Neuronal stem cell (in vitro differentiated cells): Measurements from ENCODE around the gene ARSJ.
A peak's percentile ranks its signal among the peaks of the same experiment; 100 is the strongest.

Source experiments
- DNase-seq: peaks from one replicate; pipeline ENCODE4 v3.0.0-alpha.2; 2013; ENCODE audit warnings: low spot score
- H2AFZ ChIP-seq: one replicate; pipeline ENCODE4 v1.6.1; 2013; ENCODE audit warnings: mild to moderate bottlenecking, low read length, inconsistent platforms
- H2AK5ac ChIP-seq: 2 replicates; pipeline ENCODE4 v1.6.1; 2013; ENCODE audit warnings: low read depth, mild to moderate bottlenecking, inconsistent platforms, low read length, moderate library complexity, mixed read lengths
- H2BK120ac ChIP-seq: 2 replicates; pipeline ENCODE4 v1.6.1; 2013; ENCODE audit warnings: low read depth, mild to moderate bottlenecking, inconsistent platforms, low read length, moderate library complexity, mixed read lengths
- H2BK12ac ChIP-seq: one replicate; pipeline ENCODE4 v1.6.1; 2013; ENCODE audit warnings: low read length, inconsistent platforms
- H2BK15ac ChIP-seq: 2 replicates; pipeline ENCODE4 v1.6.1; 2013; ENCODE audit warnings: mild to moderate bottlenecking, low read length, inconsistent platforms, mixed read lengths
- H2BK5ac ChIP-seq: one replicate; pipeline ENCODE4 v1.6.1; 2013; ENCODE audit warnings: inconsistent platforms, mild to moderate bottlenecking, low read length, moderate library complexity
- H3K14ac ChIP-seq: one replicate; pipeline ENCODE4 v1.6.1; 2013; ENCODE audit warnings: low read length, inconsistent platforms
- H3K18ac ChIP-seq: 2 replicates; pipeline ENCODE4 v1.6.1; 2013; ENCODE audit warnings: low read length, inconsistent platforms
- H3K23ac ChIP-seq: 2 replicates; pipeline ENCODE4 v1.6.1; 2013; ENCODE audit warnings: low read depth, mild to moderate bottlenecking, mixed read lengths, low read length, inconsistent platforms; ENCODE audit not compliant: poor library complexity
- H3K27ac ChIP-seq: replicated peaks from 3 replicates; pipeline ENCODE4 v1.5.1; 2013; ENCODE audit warnings: low read length, inconsistent platforms
- H3K27me3 ChIP-seq, 3 experiments: 2 replicates each; pipeline ENCODE4 v1.6.1; 2013; ENCODE audit warnings: low read length in 3 of 3, mild to moderate bottlenecking in 2 of 3, inconsistent platforms in 1 of 3, low read depth in 1 of 3, mixed read lengths in 1 of 3, moderate library complexity in 1 of 3; ENCODE audit not compliant: control insufficient read depth in 3 of 3, insufficient read depth in 3 of 3
- H3K36me3 ChIP-seq, 2 donors: replicated peaks in 1 of 2; 2 replicates each; pipeline ENCODE4 v1.6.1; 2013; ENCODE audit warnings: low read length in 2 of 2; ENCODE audit not compliant: control insufficient read depth in 2 of 2, insufficient read depth in 2 of 2
- H3K4ac ChIP-seq: 2 replicates; pipeline ENCODE4 v1.6.1; 2013; ENCODE audit warnings: inconsistent platforms, mild to moderate bottlenecking, low read length, moderate library complexity
- H3K4me1 ChIP-seq, 2 donors: 1 replicate in 1 of 2; 2 replicates in 1 of 2; pipeline ENCODE4 v1.6.1; 2013; ENCODE audit warnings: low read length in 2 of 2, low read depth in 1 of 2; ENCODE audit not compliant: control insufficient read depth in 2 of 2, insufficient read depth in 1 of 2
- H3K4me2 ChIP-seq: one replicate; pipeline ENCODE4 v1.6.1; 2013; ENCODE audit warnings: mild to moderate bottlenecking, low read length, inconsistent platforms; ENCODE audit not compliant: insufficient read depth, poor library complexity, severe bottlenecking
- H3K4me3 ChIP-seq, 2 donors: 2 replicates each; pipeline ENCODE4 v1.5.1; 2013; ENCODE audit warnings: low read length in 2 of 2, mild to moderate bottlenecking in 2 of 2, inconsistent platforms in 1 of 2, moderate library complexity in 1 of 2
- H3K79me1 ChIP-seq: one replicate; pipeline ENCODE4 v1.6.1; 2013; ENCODE audit warnings: low read depth, mild to moderate bottlenecking, inconsistent platforms, low read length, moderate library complexity
- H3K9ac ChIP-seq: one replicate; pipeline ENCODE4 v1.6.1; 2013; ENCODE audit warnings: mild to moderate bottlenecking, low read depth, low read length, inconsistent platforms; ENCODE audit not compliant: poor library complexity
- H3K9me3 ChIP-seq, 2 donors: replicated peaks in 1 of 2; 2 replicates each; pipeline versions ENCODE3 to v1.6.1; 2013; ENCODE audit warnings: low read length in 2 of 2, mild to moderate bottlenecking in 2 of 2, inconsistent platforms in 1 of 2, low read depth in 1 of 2, mixed read lengths in 1 of 2, moderate library complexity in 1 of 2; ENCODE audit not compliant: control insufficient read depth in 2 of 2, insufficient read depth in 1 of 2
- H4K8ac ChIP-seq: one replicate; pipeline ENCODE4 v1.6.1; 2013; ENCODE audit warnings: low read depth, mild to moderate bottlenecking, inconsistent platforms, low read length, moderate library complexity
- H4K91ac ChIP-seq: one replicate; pipeline ENCODE4 v1.6.1; 2013; ENCODE audit warnings: low read length, low read depth, mild to moderate bottlenecking, inconsistent platforms; ENCODE audit not compliant: poor library complexity
- WGBS, 2 donors: extraction: QIAGEN DNeasy Blood & Tissue Kit; methylation state at CpG; one replicate each; pipeline ENCODE4 v1.1.7; 2013; ENCODE audit warnings: missing lambda C conversion rate in 2 of 2, mixed read lengths in 1 of 2; ENCODE audit not compliant: insufficient read length in 2 of 2, insufficient replicate concordance in 1 of 2; ENCODE audit errors: extremely low coverage in 2 of 2; 5-methylcytosine and 5-hydroxymethylcytosine counted together

ARSJ gene

DNA sequence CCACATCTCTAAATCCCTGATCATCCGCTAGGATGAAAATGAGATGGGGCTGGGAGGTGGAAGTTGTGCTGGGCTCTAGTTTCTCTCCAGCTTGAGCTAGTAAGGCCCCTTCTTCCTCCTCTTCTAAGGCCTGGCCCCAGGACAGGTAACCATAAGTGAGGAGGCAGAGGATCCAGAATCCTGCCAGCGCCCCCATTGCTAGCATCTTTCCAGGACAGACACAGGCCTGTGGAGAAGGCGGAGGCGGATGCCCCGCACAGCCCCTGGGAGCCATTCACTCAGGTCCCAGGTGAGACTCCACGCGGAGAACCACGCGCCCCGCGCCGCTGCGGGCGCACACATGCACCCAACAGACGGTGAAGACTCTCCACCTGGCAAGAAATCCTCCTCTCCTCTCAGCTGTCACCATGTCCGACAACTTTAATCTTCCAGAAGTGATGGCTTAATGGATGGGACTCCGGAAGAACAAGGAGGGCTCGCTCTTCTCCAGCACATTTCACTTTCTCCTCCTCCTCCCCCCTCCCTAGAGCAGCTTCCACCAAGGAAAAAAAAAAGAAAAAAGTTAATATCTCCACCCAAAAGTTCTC lies 793 bp downstream of the ARSJ start:
- no peaks in the 10 kb centered on the region for H3K9me3 ChIP-seq
- no peak overlapping the region for H4K91ac ChIP-seq
- H3K27me3 ChIP-seq = peaks cover 0 to 69% (median 14%) of the 10 kb centered on the region in 3 experiments
- DNase-seq = no peak
- no peak overlapping the region for H3K23ac ChIP-seq
- no peak overlapping the region for H3K18ac ChIP-seq
- no peaks in the 10 kb centered on the region for H3K79me1 ChIP-seq
- no peak overlapping the region for H4K8ac ChIP-seq
- H3K14ac ChIP-seq = no peak overlapping the region
- no peak overlapping the region for H3K27ac ChIP-seq
- H2AK5ac ChIP-seq = no peak overlapping the region
- H3K9ac ChIP-seq = no peak overlapping the region
- H3K4me2 ChIP-seq = peak overlapping the region; percentile 80
- no peak overlapping the region for H3K4ac ChIP-seq
- H2AFZ ChIP-seq = peak overlapping the region; percentile 91
- H2BK15ac ChIP-seq = no peak overlapping the region
- WGBS, 2 donors = no CpG with 5 or more reads among the region's 18 CpGs
- H3K4me3 ChIP-seq = peak overlapping the region; percentile 47 to 78
- peaks cover 0 to 4% of the 10 kb centered on the region in 2 donors for H3K4me1 ChIP-seq
- no peak overlapping the region for H2BK5ac ChIP-seq
- no peak overlapping the region for H2BK120ac ChIP-seq
- no peaks in the 10 kb centered on the region for H3K36me3 ChIP-seq
- H2BK12ac ChIP-seq = no peak overlapping the region

DNA sequence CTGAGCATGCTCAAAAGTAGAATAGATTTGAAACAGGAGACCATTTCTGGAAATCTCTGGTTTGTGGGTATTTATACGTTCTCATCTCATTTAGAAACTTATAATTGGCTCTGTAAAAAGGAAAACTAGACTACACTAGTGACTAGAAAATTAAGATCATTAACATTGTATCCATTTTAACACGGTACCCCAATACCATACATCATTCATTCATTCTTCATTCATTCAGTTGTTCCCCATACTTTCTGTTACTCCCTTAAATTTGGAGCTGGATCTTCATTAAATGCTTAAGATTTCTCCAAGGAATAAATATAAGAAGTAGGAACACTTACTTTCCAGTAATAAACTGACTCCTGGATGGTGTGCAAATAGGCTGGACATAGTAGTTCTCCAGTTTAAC lies 1.3 kb downstream of the ARSJ start:
- Histone ChIP-seq H3K4ac (no peak overlapping the region), H3K4me3 (no peak overlapping the region), H2BK120ac (no peak overlapping the region), H3K27me3 (peaks cover 0 to 69% (median 14%) of the 10 kb centered on the region in 3 experiments), H2BK15ac (no peak overlapping the region), H2AK5ac (no peak overlapping the region), H4K91ac (no peak overlapping the region), H3K27ac (no peak overlapping the region), H3K4me1 (peaks cover 0 to 4% of the 10 kb centered on the region in 2 donors), H3K23ac (no peak overlapping the region), H3K36me3 (no peaks in the 10 kb centered on the region), H3K18ac (no peak overlapping the region), H3K79me1 (no peaks in the 10 kb centered on the region), H3K4me2 (no peak overlapping the region), H3K14ac (no peak overlapping the region), H3K9me3 (no peaks in the 10 kb centered on the region), H4K8ac (no peak overlapping the region), H2AFZ (no peak overlapping the region), H3K9ac (no peak overlapping the region), H2BK5ac (no peak overlapping the region), H2BK12ac (no peak overlapping the region)
- no peak for DNase-seq
- WGBS, 2 donors = 100% methylated on average over 1 of the region's 2 CpGs; no CpG with 5 or more reads in 1 of the 2 donors

DNA sequence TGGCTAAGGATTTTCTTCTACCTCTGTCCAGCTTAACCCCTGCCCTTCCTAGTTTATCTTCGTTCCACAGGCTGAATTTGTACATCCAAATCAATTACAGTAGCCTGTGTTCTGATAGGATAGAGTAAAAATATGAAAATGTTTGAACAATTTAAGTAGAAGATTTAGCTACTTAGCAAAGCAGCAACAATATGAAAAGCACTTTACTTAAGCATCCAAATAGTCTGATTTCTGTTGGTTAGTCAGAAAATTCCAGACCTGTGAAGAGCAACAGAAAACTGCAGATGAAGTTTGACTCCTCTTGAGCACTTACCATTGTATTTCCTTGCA lies 2.0 kb downstream of the ARSJ start:
- Histone ChIP-seq H3K27ac (no peak overlapping the region), H3K4ac (no peak overlapping the region), H2BK5ac (no peak overlapping the region), H3K4me3 (no peak overlapping the region), H3K4me1 (peaks cover 0 to 4% of the 10 kb centered on the region in 2 donors), H2AK5ac (no peak overlapping the region), H3K23ac (no peak overlapping the region), H4K91ac (no peak overlapping the region), H3K14ac (no peak overlapping the region), H3K36me3 (no peaks in the 10 kb centered on the region), H3K27me3 (peaks cover 0 to 69% (median 14%) of the 10 kb centered on the region in 3 experiments), H3K9ac (no peak overlapping the region), H2AFZ (no peak overlapping the region), H2BK120ac (no peak overlapping the region), H4K8ac (no peak overlapping the region), H3K79me1 (no peaks in the 10 kb centered on the region), H3K4me2 (no peak overlapping the region), H2BK12ac (no peak overlapping the region), H3K9me3 (no peaks in the 10 kb centered on the region), H2BK15ac (no peak overlapping the region), H3K18ac (no peak overlapping the region)
- DNase-seq = no peak
- no CpG with 5 or more reads among the region's 1 CpG for WGBS, 2 donors

DNA sequence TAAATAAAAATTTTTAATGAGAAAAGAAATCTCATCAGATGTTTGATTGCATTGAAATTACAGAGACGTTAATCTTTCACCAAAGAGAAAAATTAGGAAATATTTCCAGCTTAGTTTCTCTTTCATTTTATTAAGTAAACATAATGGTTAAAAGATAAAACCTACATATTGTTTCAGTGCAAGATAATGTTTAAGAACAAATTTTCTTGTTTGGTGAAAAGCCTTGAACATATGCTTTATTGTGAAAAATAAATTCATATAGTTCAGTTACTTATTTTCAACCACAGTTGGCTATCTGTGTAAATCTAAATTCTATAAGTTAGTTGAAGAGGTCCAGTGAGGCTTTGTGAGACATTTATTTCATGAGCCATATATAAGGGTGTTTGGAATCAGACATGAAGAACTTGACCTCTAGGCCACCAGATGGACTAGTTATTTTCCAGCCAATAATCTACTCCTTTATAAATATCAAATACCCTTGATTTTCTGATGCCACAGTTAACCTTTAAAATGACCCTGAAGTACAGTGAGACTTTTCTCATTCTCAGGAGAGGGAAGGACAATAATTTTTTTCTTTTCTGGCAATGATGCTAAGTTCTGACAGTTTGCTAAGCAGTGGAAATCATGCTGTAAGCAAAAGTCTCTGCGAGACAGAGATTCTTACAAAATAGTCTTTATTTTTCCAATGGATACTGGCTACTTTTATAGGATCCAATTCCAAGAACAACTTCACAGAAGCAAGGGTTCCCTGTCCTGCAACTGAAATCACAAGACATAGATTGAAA lies 2.5 kb downstream of the ARSJ start:
- Histone ChIP-seq H3K4me2 (no peak overlapping the region), H3K9ac (no peak overlapping the region), H2BK120ac (no peak overlapping the region), H3K4me3 (no peak overlapping the region), H3K27ac (no peak overlapping the region), H3K23ac (no peak overlapping the region), H3K4ac (no peak overlapping the region), H2AFZ (no peak overlapping the region), H3K36me3 (no peaks in the 10 kb centered on the region), H3K79me1 (no peaks in the 10 kb centered on the region), H2BK12ac (no peak overlapping the region), H2BK5ac (no peak overlapping the region), H4K8ac (no peak overlapping the region), H3K27me3 (peaks cover 0 to 64% (median 14%) of the 10 kb centered on the region in 3 experiments), H3K9me3 (no peaks in the 10 kb centered on the region), H3K14ac (no peak overlapping the region), H2AK5ac (no peak overlapping the region), H3K4me1 (peaks cover 0 to 4% of the 10 kb centered on the region in 2 donors), H3K18ac (no peak overlapping the region), H2BK15ac (no peak overlapping the region), H4K91ac (no peak overlapping the region)
- no CpG with 5 or more reads among the region's 2 CpGs for WGBS, 2 donors
- DNase-seq = no peak
